Measurements from ENCODE around the gene ABCA7.

DNA sequence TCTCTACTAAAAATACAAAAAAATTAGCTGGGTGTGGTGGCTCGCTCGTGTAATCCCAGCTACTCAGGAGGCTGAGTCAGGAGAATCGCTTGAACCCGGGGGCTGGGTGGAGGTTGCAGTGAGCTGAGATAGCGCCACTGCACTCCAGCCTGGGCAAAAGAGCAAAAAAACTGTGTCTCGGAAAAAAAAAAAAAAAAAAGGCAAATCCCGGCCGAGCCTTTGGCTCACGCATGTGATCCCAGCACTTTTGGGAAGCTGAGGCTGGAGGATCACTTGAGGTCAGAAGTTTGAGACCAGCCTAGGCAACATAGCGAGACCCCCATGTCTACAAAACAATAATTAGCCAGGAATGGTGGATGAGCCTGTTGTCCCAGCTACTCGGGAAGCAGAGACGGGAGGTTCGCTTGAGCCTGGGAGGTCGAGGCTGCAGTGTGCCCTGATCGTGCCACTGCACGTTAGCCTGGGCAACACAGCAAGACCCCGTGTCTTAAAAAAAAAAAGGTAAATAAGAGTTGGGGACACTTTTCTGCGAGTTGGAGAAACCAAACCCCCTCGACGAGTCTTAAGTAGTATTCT lies 63.3 kb downstream of the ABCA7 start:
- no peak for TF ChIP-seq CTCF (IDR thresholded peaks at IDR 0.05; ENCODE audit: low read length)
- no peak for TF ChIP-seq EZH2 (optimal IDR thresholded peaks at IDR 0.05; ENCODE audit: low read depth, low read length)
